GM10266 (cell line): Measurements from ENCODE around the gene JDP2.
A peak's percentile ranks its signal among the peaks of the same experiment; 100 is the strongest.

Source experiments
- DNase-seq: peaks from one replicate; pipeline ENCODE4 v3.0.0; 2012; ENCODE audit errors: extremely low spot score
- CTCF ChIP-seq: IDR thresholded peaks from 2 replicates; pipeline ENCODE4 v1.5.1; 2012; ENCODE audit warnings: mild to moderate bottlenecking, low read depth; ENCODE audit not compliant: control insufficient read depth, insufficient read depth; ENCODE audit errors: missing control alignments

JDP2 gene

GRCh38 chr14:75449036-75449435 lies 21.2 kb downstream of the JDP2 start:
- DNase-seq = no peak
- no peak for TF ChIP-seq CTCF

GRCh38 chr14:75449696-75450095 lies 21.9 kb downstream of the JDP2 start:
- no peak for DNase-seq
- TF ChIP-seq CTCF = no peak

- DNase-seq = no peak
- no peak for TF ChIP-seq CTCF
These were observed 22.8 kb downstream of the JDP2 start for GRCh38 chr14:75450381-75451276.

- no peak for TF ChIP-seq CTCF
- DNase-seq = no peak
These were observed 24.5 kb downstream of the JDP2 start for GRCh38 chr14:75452324-75452723.

GRCh38 chr14:75452900-75453816 lies 25.3 kb downstream of the JDP2 start:
- no peak for TF ChIP-seq CTCF
- no peak for DNase-seq

- DNase-seq = peak; percentile 70
- peak; percentile 67 for TF ChIP-seq CTCF
These were observed 26.1 kb downstream of the JDP2 start for GRCh38 chr14:75453817-75454434.
